ACHN (cell line): ENCODE data around the gene CRKL.

Experiments
- DNase-seq: peaks from one replicate; pipeline ENCODE4 v3.0.0-alpha.2; 2015
- in situ Hi-C: cut with HindIII; loops from 2 replicates; pipeline ENCODE4 v1.10.0; 2017; ENCODE audit warnings: low sequenced_read_pairs, low pct_ligation_motif_present, low pct_unique_long_range_greater_than_20kb

Gene CRKL

GRCh38 chr22:20998411-20999336, 81.5 kb downstream of the CRKL start:
- no peak for DNase-seq
- in situ Hi-C loops = no loop called here

GRCh38 chr22:20999350-21000206, 82.4 kb downstream of the CRKL start:
- in situ Hi-C loops = no loop called here
- DNase-seq = no peak

- in situ Hi-C loops = no loop called here
- no peak for DNase-seq
Measured at GRCh38 chr22:21000207-21000986, 83.2 kb downstream of the CRKL start.

GRCh38 chr22:21000987-21001600, 83.9 kb downstream of the CRKL start:
- no peak for DNase-seq
- in situ Hi-C loops = no loop called here

GRCh38 chr22:21001601-21002325, 84.6 kb downstream of the CRKL start, which contains the start of gene THAP7:
TSS of gene THAP7 (minus strand) at chr22:21002118. CDS start at chr22:21001911, 207 bp downstream.
- DNase-seq = peak; percentile 93
- in situ Hi-C loops = no loop called here
